ENCODE data around the gene ABCB6.

ABCB6 gene

GRCh38 chr2:219182331-219183150 is 36.2 kb downstream of the ABCB6 start:
- no peak for DNase-seq

GRCh38 chr2:219181531-219181930 is 37.2 kb downstream of the ABCB6 start:
- DNase-seq = no peak

- no peak for DNase-seq
These were observed 37.8 kb downstream of the ABCB6 start for GRCh38 chr2:219180961-219181360.

GRCh38 chr2:219179601-219180465 is 38.9 kb downstream of the ABCB6 start:
- no peak for DNase-seq

GRCh38 chr2:219178377-219179175 is 40.2 kb downstream of the ABCB6 start:
- DNase-seq = no peak

- DNase-seq = peak; percentile 87
These were observed 41.0 kb downstream of the ABCB6 start, which contains the start of gene RETREG2 for GRCh38 chr2:219177552-219178376. Gene RETREG2 (plus strand): TSS chr2:219178275. CDS start chr2:219178353, 78 bp downstream.

- DNase-seq = peak; percentile 88
These were observed 41.8 kb downstream of the ABCB6 start, which contains the start of gene CNPPD1 for GRCh38 chr2:219176818-219177551. Gene CNPPD1 (minus strand): TSS chr2:219176925. CDS start chr2:219176828, 97 bp downstream.

- no peak for DNase-seq
These were observed 42.6 kb downstream of the ABCB6 start for GRCh38 chr2:219175928-219176817.

GRCh38 chr2:219175486-219175885 is 43.3 kb downstream of the ABCB6 start:
- DNase-seq = no peak

GRCh38 chr2:219174801-219175200 is 44.0 kb downstream of the ABCB6 start:
- no peak for DNase-seq

- no peak for DNase-seq
These were observed 44.6 kb downstream of the ABCB6 start for GRCh38 chr2:219174146-219174545.

- no peak for DNase-seq
These were observed 45.6 kb downstream of the ABCB6 start for GRCh38 chr2:219173176-219173575.

GRCh38 chr2:219172231-219173154 is 46.3 kb downstream of the ABCB6 start:
- no peak for DNase-seq

GRCh38 chr2:219171231-219171651 is 47.5 kb downstream of the ABCB6 start:
- peak; percentile 37 for DNase-seq

- no peak for DNase-seq
These were observed 48.7 kb downstream of the ABCB6 start, which contains the start of gene SLC23A3 for GRCh38 chr2:219169930-219170654. Gene SLC23A3 (minus strand): TSS chr2:219170029. CDS start chr2:219169984, 45 bp downstream.

GRCh38 chr2:219168932-219169331 is 49.8 kb downstream of the ABCB6 start:
- DNase-seq = no peak

GRCh38 chr2:219168526-219168925 is 50.2 kb downstream of the ABCB6 start:
- no peak for DNase-seq

- no peak for DNase-seq
These were observed 50.8 kb downstream of the ABCB6 start for GRCh38 chr2:219167997-219168396.
